HG03565 (cell line): ENCODE measurements around the gene MTX1.
"Not testable (repeated sequence)": the region's sequence is repeated elsewhere in the genome, so short reads cannot be mapped to it uniquely, and the experiment has no call there.

Experiments used
- ATAC-seq: cut with Tn5 transposase; IDR thresholded peaks from one replicate; pipeline ENCODE4 v1.9.1; 2021; ENCODE audit warnings: mild to moderate bottlenecking, moderate library complexity; ENCODE audit not compliant: unreplicated experiment

MTX1 gene

GRCh38 chr1:155188268-155188667 is 20.2 kb upstream of the MTX1 start:
- no peak for ATAC-seq

GRCh38 chr1:155189926-155190325 is 18.6 kb upstream of the MTX1 start:
- ATAC-seq, result not testable (repeated sequence)

GRCh38 chr1:155191904-155192303 is 16.6 kb upstream of the MTX1 start:
- ATAC-seq, result no peak

GRCh38 chr1:155192346-155193274 is 15.9 kb upstream of the MTX1 start:
- no peak for ATAC-seq

- no peak for ATAC-seq
Measured at GRCh38 chr1:155193275-155193990, 15.1 kb upstream of the MTX1 start.

- not testable (repeated sequence) for ATAC-seq
Measured at GRCh38 chr1:155193991-155194240, 14.6 kb upstream of the MTX1 start.

GRCh38 chr1:155195201-155196102 is 13.0 kb upstream of the MTX1 start:
- ATAC-seq, result no peak

- ATAC-seq, result no peak
Measured at GRCh38 chr1:155196103-155196892, 12.2 kb upstream of the MTX1 start.

- no peak for ATAC-seq
Measured at GRCh38 chr1:155196893-155197638, 11.4 kb upstream of the MTX1 start.

GRCh38 chr1:155197901-155198546 is 10.5 kb upstream of the MTX1 start:
- ATAC-seq, result no peak

- no peak for ATAC-seq
Measured at GRCh38 chr1:155198547-155198906, 10.0 kb upstream of the MTX1 start.

- ATAC-seq, result no peak
Measured at GRCh38 chr1:155199792-155200191, 8.7 kb upstream of the MTX1 start.

GRCh38 chr1:155200920-155201319 is 7.6 kb upstream of the MTX1 start:
- no peak for ATAC-seq

GRCh38 chr1:155202198-155202597 is 6.3 kb upstream of the MTX1 start:
- ATAC-seq, result no peak

GRCh38 chr1:155202731-155203515 is 5.6 kb upstream of the MTX1 start:
- no peak for ATAC-seq

GRCh38 chr1:155205035-155205434 is 3.5 kb upstream of the MTX1 start:
- no peak for ATAC-seq

GRCh38 chr1:155205969-155206593 is 2.4 kb upstream of the MTX1 start:
- no peak for ATAC-seq
